ENCODE measurements around the gene BACE1.

DNA sequence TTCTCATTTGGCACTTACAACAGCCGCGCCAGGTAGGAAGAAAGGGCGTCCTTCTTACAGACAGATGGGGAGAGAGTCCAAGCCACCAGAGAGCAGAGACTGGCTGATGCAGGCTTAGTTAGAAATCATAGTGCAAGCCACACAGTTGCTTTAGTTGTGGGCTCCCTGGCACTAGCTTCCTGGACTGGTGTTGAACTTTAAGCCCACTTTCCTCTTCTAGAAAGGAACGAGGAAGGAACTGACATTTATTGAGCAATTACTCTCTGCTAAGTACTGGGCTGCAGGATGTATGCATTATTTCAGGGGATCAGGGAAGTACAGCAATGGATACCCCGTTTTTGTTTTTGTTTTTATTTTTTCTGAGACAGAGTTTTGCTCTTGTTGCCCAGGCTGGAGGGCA lies 3.0 kb downstream of the BACE1 start:
- TF ChIP-seq ZNF274 (CRISPR knock-in tag; IDR thresholded peaks at IDR 0.05) (no peak), HNF4G (IDR thresholded peaks at IDR 0.05; ENCODE audit: borderline replicate concordance, low read depth, low read length) (no peak), HNF4G (CRISPR knock-in tag; IDR thresholded peaks at IDR 0.05; ENCODE audit: borderline replicate concordance, low read depth) (no peak), PLRG1 (conservative IDR thresholded peaks at IDR 0.05) (no peak), ESRRA (CRISPR knock-in tag; IDR thresholded peaks at IDR 0.05; ENCODE audit: low read depth) (no peak), HOXA5 (CRISPR knock-in tag; IDR thresholded peaks at IDR 0.05) (no peak)
- TF ChIP-seq, protein P1, sequence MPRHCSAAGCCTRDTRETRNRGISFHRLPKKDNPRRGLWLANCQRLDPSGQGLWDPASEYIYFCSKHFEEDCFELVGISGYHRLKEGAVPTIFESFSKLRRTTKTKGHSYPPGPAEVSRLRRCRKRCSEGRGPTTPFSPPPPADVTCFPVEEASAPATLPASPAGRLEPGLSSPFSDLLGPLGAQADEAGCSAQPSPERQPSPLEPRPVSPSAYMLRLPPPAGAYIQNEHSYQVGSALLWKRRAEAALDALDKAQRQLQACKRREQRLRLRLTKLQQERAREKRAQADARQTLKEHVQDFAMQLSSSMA (CRISPR knock-in tag; IDR thresholded peaks at IDR 0.05), result no peak
- TF ChIP-seq, protein P2, sequence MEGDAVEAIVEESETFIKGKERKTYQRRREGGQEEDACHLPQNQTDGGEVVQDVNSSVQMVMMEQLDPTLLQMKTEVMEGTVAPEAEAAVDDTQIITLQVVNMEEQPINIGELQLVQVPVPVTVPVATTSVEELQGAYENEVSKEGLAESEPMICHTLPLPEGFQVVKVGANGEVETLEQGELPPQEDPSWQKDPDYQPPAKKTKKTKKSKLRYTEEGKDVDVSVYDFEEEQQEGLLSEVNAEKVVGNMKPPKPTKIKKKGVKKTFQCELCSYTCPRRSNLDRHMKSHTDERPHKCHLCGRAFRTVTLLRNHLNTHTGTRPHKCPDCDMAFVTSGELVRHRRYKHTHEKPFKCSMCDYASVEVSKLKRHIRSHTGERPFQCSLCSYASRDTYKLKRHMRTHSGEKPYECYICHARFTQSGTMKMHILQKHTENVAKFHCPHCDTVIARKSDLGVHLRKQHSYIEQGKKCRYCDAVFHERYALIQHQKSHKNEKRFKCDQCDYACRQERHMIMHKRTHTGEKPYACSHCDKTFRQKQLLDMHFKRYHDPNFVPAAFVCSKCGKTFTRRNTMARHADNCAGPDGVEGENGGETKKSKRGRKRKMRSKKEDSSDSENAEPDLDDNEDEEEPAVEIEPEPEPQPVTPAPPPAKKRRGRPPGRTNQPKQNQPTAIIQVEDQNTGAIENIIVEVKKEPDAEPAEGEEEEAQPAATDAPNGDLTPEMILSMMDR (CRISPR knock-in tag; IDR thresholded peaks at IDR 0.05), result no peak
